GM12878 (cell line): ENCODE measurements around the gene ATP13A4. TPM values are rescaled to one million over a fixed set of nuclear protein-coding genes. Genes with fewer than 3 reads are reported as not detected.

Experiments used
- ATAC-seq: fragments of 200-7000 bp; cut with Tn5 transposase; 3 replicates; pipeline ENCODE4 v1.9.1; 2020; ENCODE audit warnings: mild to moderate bottlenecking, moderate library complexity
- BruUV-seq: library from RNA; stranded (reverse); fragments of 400-500 nt; replicated peaks from 2 replicates; lab custom pipeline; 2021; lab: Mats Ljungman, UMichigan
- CTCF ChIA-PET: fragments of 300-600 bp; sonication (Branson Sonifier 250); formaldehyde crosslinking; extraction: SDS; loops from one replicate; lab custom pipeline; 2021; ENCODE audit warnings: inconsistent platforms; lab: Yijun Ruan, JAX
- POLR2A ChIA-PET: fragments of 350-600 bp; formaldehyde crosslinking; extraction: SDS; loops from one replicate; lab custom pipeline; 2021; ENCODE audit warnings: inconsistent platforms; lab: Charles Lee
- RAD21 ChIA-PET: fragments of 300-600 bp; sonication (Branson Sonifier 250); formaldehyde crosslinking; loops from one replicate; lab custom pipeline; 2023; ENCODE audit warnings: antibody characterized with exemption; ENCODE audit not compliant: unreplicated experiment; lab: Charles Lee
- SMC1A ChIA-PET: fragments of 300-600 bp; sonication (Branson Sonifier 250); formaldehyde crosslinking; loops from one replicate; lab custom pipeline; 2023; ENCODE audit not compliant: unreplicated experiment, uncharacterized antibody; lab: Charles Lee
- DNase-seq: peaks from one replicate; pipeline ENCODE4 v3.0.0-alpha.2; 2011; ENCODE audit warnings: low read depth, low spot score
- FAIRE-seq: peaks from 3 replicates; lab custom pipeline; 2011; peaks lifted over from hg19 to GRCh38; lab: Jason Lieb, UNC
- H2AFZ ChIP-seq: 2 replicates; pipeline ENCODE4 v1.6.0; 2011; ENCODE audit warnings: low read depth, low read length, control low read depth; ENCODE audit not compliant: control insufficient read depth
- H3K27ac ChIP-seq: 2 replicates; pipeline ENCODE4 v1.5.1; 2011; ENCODE audit warnings: control low read depth; ENCODE audit not compliant: control insufficient read depth, insufficient read depth
- H3K27me3 ChIP-seq, 2 experiments: replicated peaks in 1 of 2; 2 replicates each; pipeline versions ENCODE4 v1.6.0 to v1.6.1; 2011; ENCODE audit warnings: low read length in 1 of 2; ENCODE audit not compliant: control insufficient read depth in 2 of 2, insufficient read depth in 2 of 2
- H3K36me3 ChIP-seq, 2 experiments: 2 replicates each; pipeline ENCODE4 v1.5.1; 2011; ENCODE audit warnings: low read length in 1 of 2; ENCODE audit not compliant: control insufficient read depth in 2 of 2, insufficient read depth in 2 of 2
- H3K4me1 ChIP-seq: 2 replicates; pipeline ENCODE4 v1.6.1; 2011; ENCODE audit warnings: mild to moderate bottlenecking, low read length, moderate library complexity, mixed read lengths; ENCODE audit not compliant: control insufficient read depth, insufficient read depth
- H3K4me2 ChIP-seq: 2 replicates; pipeline ENCODE4 v1.6.0; 2011; ENCODE audit warnings: control low read depth; ENCODE audit not compliant: control insufficient read depth, insufficient read depth
- H3K4me3 ChIP-seq: fragments of 200-600 bp; sonication (generic); 2 replicates; pipeline ENCODE4 v1.5.1; 2016
- H3K79me2 ChIP-seq: 2 replicates; pipeline ENCODE4 v1.6.0; 2011; ENCODE audit warnings: low read length; ENCODE audit not compliant: control insufficient read depth, insufficient read depth
- H3K9ac ChIP-seq: 2 replicates; pipeline ENCODE4 v1.8.0; 2011; ENCODE audit warnings: low read length, control low read depth, mixed read lengths; ENCODE audit not compliant: control insufficient read depth, insufficient read depth
- H3K9me3 ChIP-seq: replicated peaks from 3 replicates; pipeline ENCODE4 v1.5.1; 2011; ENCODE audit warnings: mild to moderate bottlenecking, low read length; ENCODE audit not compliant: control insufficient read depth, insufficient read depth
- H4K20me1 ChIP-seq: 2 replicates; pipeline ENCODE4 v1.6.0; 2011; ENCODE audit not compliant: control insufficient read depth, insufficient read depth
- PAX8 ChIP-seq: fragments of 450-650 bp; IDR thresholded peaks from 2 replicates; pipeline ENCODE4 v1.6.1; 2017; ENCODE audit warnings: mild to moderate bottlenecking, moderate library complexity
- TAF1 ChIP-seq: IDR thresholded peaks from 2 replicates; pipeline ENCODE4 v1.6.1; 2011; ENCODE audit warnings: mild to moderate bottlenecking, low read depth, low read length, borderline replicate concordance
- TCF3 ChIP-seq: IDR thresholded peaks from 2 replicates; pipeline ENCODE4 v1.6.1; 2012; ENCODE audit warnings: low read depth, mild to moderate bottlenecking, low read length, borderline replicate concordance; ENCODE audit not compliant: insufficient read depth
- whole genome bisulfite sequencing: methylation state at CpG from one replicate; pipeline ENCODE4 v1.1.6; 2016; ENCODE audit warnings: low lambda C conversion rate; ENCODE audit not compliant: insufficient replicate concordance, insufficient coverage; ENCODE audit errors: missing lambda C conversion rate; 5-methylcytosine and 5-hydroxymethylcytosine counted together
- in situ Hi-C: fragments of 300-500 bp; cut with MboI; formaldehyde crosslinking; loops from 9 replicates; pipeline ENCODE4 v1.14.3; 2018; ENCODE audit warnings: mixed read lengths
- intact Hi-C: fragments of 100-400 bp; cut with micrococcal nuclease; formaldehyde crosslinking; loops from one replicate; pipeline ENCODE4 v1.14.2; 2022; ENCODE audit not compliant: unreplicated experiment
- polyA plus RNA-seq, 11 experiments: library from polyadenylated mRNA; depleted of rRNA in 4 of 11; unstranded in 6 of 11; stranded (reverse) in 5 of 11; fragments of >200 nt; fragmentation: Nextera tagmentation in 4 of 11; fragmentation: Illumina TruSeq in 1 of 11; extraction: Ambion mirVana in 4 of 11; extraction: Trizol in 1 of 11; gene quantifications; 1 replicate in 1 of 11; 2 replicates in 10 of 11; pipeline versions ENCODE4 v1.2.1 to v1.2.3, GENCODE V29; 2011 to 2016; ENCODE audit warnings: inconsistent platforms in 2 of 11, missing spikeins in 2 of 11, low read depth in 1 of 11
- total RNA-seq, 4 experiments: library from RNA; depleted of rRNA in 3 of 4; stranded (reverse); fragments of >200 nt in 3 of 4; fragmentation: Illumina TruSeq in 1 of 4; extraction: Trizol in 1 of 4; gene quantifications; 2 replicates each; pipeline versions ENCODE4 v1.2.1 to v1.2.3, GENCODE V29; 2013 to 2021
- TF ChIP-seq, protein P1 (sequence below): IDR thresholded peaks from 2 replicates; pipeline ENCODE4 v1.6.1; 2012; ENCODE audit warnings: low read depth, low read length, improper control_type of control experiment
- TF ChIP-seq, protein P2 (sequence below): fragments of 450-650 bp; IDR thresholded peaks from 2 replicates; pipeline ENCODE4 v1.6.1; 2018; ENCODE audit warnings: borderline replicate concordance, mild to moderate bottlenecking; ENCODE audit not compliant: partially characterized antibody

ATP13A4 gene
- total and polyA plus RNA-seq, 10 of the 15 experiments (the other 5 are each of a cell fraction or from before 2014, with no cell fraction given), result 0.29 to 1.7 (median 1.0) TPM; not detected in 1

DNA sequence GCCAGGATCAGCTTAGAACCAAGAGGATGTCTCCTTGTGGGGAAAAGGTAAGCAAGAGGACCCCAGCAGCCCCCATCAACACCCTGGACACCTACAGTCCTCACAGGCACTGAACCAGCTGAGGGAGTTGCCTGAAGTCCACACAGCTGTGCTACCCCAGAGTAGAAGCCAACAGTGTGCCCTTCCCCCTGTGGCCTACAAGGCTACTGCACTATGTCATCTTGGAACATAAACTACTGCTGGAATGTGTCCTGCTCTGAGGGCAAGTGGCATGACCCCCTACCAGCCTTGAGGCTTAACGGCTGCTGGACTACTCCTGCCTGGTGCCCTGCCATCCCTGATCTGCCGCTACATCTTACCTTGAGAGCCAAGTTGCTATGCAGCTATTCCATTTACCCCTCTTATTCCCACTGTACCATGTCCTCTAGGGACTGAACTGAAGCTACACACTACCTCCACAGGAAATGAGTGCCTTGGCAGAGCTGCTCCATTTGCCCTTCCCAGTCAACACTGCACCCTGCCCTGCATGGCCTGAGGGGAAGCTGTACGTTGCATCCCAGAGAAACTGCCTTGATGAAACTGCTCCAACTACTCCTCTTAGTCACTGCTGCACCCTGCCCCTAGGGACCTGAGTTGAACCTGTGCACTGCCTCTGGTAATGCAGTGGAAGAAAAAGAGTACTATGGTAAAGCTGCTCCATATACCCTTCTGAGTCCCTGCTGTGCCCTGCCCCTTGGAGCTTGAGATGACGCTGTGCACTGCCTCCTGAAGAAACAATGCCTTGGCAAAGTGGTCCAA is 135.9 kb downstream of the ATP13A4 start:
- no peaks in the 10 kb centered on the region for H3K79me2 ChIP-seq
- ChIA-PET POLR2A (no interaction called here), SMC1A (interaction anchor here (0.6 kb wide), 1 partner anchor 13 kb away, joined by 3 read pairs; no protein-coding TSS in a partner anchor), CTCF (no interaction called here), RAD21 (no interaction called here)
- no peaks in the 10 kb centered on the region for H3K9me3 ChIP-seq
- H3K36me3 ChIP-seq, result no peaks in the 10 kb centered on the region
- no peaks in the 10 kb centered on the region for H4K20me1 ChIP-seq
- H2AFZ ChIP-seq, result no peak overlapping the region
- DNase-seq, result no peak
- no peak for FAIRE-seq
- H3K4me1 ChIP-seq, result no peaks in the 10 kb centered on the region
- H3K9ac ChIP-seq, result no peak overlapping the region
- intact Hi-C loops (no loop called here), in situ Hi-C loops (no loop called here)
- H3K4me2 ChIP-seq, result no peak overlapping the region
- 46% methylated on average over 4 of the region's 4 CpGs for WGBS
- H3K27me3 ChIP-seq, result no peaks in the 10 kb centered on the region
- no peak for TF ChIP-seq PAX8
- TF ChIP-seq, protein P1, sequence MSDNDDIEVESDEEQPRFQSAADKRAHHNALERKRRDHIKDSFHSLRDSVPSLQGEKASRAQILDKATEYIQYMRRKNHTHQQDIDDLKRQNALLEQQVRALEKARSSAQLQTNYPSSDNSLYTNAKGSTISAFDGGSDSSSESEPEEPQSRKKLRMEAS, result no peak
- TF ChIP-seq TCF3, result no peak
- TF ChIP-seq, protein P2, sequence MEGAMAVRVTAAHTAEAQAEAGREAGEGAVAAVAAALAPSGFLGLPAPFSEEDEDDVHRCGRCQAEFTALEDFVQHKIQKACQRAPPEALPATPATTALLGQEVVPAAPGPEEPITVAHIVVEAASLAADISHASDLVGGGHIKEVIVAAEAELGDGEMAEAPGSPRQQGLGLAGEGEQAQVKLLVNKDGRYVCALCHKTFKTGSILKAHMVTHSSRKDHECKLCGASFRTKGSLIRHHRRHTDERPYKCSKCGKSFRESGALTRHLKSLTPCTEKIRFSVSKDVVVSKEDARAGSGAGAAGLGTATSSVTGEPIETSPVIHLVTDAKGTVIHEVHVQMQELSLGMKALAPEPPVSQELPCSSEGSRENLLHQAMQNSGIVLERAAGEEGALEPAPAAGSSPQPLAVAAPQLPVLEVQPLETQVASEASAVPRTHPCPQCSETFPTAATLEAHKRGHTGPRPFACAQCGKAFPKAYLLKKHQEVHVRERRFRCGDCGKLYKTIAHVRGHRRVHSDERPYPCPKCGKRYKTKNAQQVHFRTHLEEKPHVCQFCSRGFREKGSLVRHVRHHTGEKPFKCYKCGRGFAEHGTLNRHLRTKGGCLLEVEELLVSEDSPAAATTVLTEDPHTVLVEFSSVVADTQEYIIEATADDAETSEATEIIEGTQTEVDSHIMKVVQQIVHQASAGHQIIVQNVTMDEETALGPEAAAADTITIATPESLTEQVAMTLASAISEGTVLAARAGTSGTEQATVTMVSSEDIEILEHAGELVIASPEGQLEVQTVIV, result no peak
- TF ChIP-seq TAF1, result no peak
- BruUV-seq, result no TSS peak
- ATAC-seq, result no peak
- H3K4me3 ChIP-seq, result no peak overlapping the region
- H3K27ac ChIP-seq, result no peak overlapping the region
